Measurements from ENCODE around the gene FOXP3. TPM values are rescaled to one million over a fixed set of nuclear protein-coding genes. Genes with fewer than 3 reads are reported as not detected.

FOXP3 gene
- total RNA-seq, 2 donors from 2014 or later: 0.21 to 0.30 TPM

DNA sequence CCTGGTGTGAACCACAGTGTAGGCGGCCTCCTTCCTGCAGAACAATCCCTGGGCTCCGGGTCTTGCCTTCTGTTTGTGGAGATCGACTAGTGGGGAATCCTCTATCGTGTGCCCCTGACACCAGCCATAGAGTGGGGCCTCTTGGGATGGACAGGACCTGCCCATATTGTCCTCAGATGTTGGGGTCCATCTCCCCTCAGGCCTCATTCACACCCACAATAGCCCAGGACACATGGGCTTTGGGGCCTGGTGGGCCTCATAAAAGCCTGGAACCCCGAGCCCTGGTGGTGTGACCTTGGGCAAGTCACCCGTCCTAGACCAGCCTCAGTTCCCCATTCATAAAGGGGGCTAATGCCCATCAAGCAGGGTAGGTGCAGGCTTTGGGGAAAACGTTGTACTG is 25.7 kb upstream of the FOXP3 start:
- H3K4me1 ChIP-seq: no peaks in the 10 kb centered on the region
- no peak overlapping the region for H3K9ac ChIP-seq (ENCODE audit: low read depth in 2 of 2, low read length in 2 of 2)
- H3K27ac ChIP-seq: no peak overlapping the region
- DNase-seq: no peak
- TF ChIP-seq, protein P1, sequence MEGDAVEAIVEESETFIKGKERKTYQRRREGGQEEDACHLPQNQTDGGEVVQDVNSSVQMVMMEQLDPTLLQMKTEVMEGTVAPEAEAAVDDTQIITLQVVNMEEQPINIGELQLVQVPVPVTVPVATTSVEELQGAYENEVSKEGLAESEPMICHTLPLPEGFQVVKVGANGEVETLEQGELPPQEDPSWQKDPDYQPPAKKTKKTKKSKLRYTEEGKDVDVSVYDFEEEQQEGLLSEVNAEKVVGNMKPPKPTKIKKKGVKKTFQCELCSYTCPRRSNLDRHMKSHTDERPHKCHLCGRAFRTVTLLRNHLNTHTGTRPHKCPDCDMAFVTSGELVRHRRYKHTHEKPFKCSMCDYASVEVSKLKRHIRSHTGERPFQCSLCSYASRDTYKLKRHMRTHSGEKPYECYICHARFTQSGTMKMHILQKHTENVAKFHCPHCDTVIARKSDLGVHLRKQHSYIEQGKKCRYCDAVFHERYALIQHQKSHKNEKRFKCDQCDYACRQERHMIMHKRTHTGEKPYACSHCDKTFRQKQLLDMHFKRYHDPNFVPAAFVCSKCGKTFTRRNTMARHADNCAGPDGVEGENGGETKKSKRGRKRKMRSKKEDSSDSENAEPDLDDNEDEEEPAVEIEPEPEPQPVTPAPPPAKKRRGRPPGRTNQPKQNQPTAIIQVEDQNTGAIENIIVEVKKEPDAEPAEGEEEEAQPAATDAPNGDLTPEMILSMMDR (IDR thresholded peaks at IDR 0.05): no peak
- intact Hi-C loops (cut with DNase I): loop anchor here (5.0 kb wide), 1 partner anchor 462 kb away; no protein-coding TSS in a partner anchor
- H3K9me3 ChIP-seq: no peaks in the 10 kb centered on the region
- H3K27me3 ChIP-seq: no peaks in the 10 kb centered on the region
- H3K36me3 ChIP-seq: no peaks in the 10 kb centered on the region
- no peak overlapping the region for H3K4me3 ChIP-seq

DNA sequence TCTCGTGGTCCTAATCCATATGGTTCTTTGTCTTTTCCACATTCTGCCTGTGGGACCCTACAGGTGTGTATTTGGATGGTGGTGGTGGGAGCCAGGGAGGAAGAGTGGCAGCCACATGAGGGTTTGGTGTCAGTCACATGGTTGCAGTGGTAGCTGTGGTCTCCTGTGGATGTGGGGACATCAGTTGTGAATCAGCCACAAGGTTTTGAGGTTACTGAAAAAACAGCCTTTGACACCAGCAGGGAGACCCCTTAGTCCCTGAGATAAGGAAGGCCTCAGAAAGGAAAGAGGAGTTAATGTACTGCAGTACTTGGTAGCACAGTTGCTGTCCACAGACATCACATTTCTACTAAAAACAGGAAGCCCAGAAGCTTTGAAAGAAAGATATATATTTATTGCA is 23.2 kb upstream of the FOXP3 start:
- Histone ChIP-seq H3K9me3 (no peaks in the 10 kb centered on the region), H3K9ac (ENCODE audit: low read depth in 2 of 2, low read length in 2 of 2) (no peak overlapping the region), H3K27me3 (no peaks in the 10 kb centered on the region), H3K36me3 (no peaks in the 10 kb centered on the region), H3K4me3 (no peak overlapping the region), H3K4me1 (no peaks in the 10 kb centered on the region), H3K27ac (no peak overlapping the region)
- TF ChIP-seq, protein P1 (IDR thresholded peaks at IDR 0.05): no peak
- intact Hi-C loops (cut with DNase I): no loop called here
- DNase-seq: no peak

DNA sequence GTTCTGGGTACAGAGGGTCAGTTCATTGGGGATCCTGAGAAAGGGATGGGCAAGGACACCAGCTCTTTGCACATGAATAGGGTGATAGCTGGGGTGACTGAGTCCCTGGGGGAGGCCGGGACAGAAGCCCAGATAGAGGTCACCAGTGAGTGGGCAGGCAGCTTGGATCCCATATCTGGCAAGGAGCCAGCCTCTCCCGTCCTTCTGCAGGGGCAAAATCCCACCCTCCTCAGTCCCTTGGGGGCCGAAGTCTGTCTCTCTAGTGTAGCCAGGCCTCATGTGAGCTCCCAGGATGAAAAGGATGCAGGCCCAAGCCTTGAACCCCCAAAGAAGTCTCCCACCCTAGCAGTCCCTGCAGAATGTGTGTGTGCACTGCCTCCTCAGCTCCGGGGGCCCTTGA is 22.1 kb upstream of the FOXP3 start:
- Histone ChIP-seq H3K27me3 (no peaks in the 10 kb centered on the region), H3K36me3 (no peaks in the 10 kb centered on the region), H3K4me1 (no peaks in the 10 kb centered on the region), H3K4me3 (no peak overlapping the region), H3K9ac (ENCODE audit: low read depth in 2 of 2, low read length in 2 of 2) (no peak overlapping the region), H3K9me3 (no peaks in the 10 kb centered on the region), H3K27ac (no peak overlapping the region)
- TF ChIP-seq, protein P1 (IDR thresholded peaks at IDR 0.05): no peak
- DNase-seq: no peak
- intact Hi-C loops (cut with DNase I): no loop called here

DNA sequence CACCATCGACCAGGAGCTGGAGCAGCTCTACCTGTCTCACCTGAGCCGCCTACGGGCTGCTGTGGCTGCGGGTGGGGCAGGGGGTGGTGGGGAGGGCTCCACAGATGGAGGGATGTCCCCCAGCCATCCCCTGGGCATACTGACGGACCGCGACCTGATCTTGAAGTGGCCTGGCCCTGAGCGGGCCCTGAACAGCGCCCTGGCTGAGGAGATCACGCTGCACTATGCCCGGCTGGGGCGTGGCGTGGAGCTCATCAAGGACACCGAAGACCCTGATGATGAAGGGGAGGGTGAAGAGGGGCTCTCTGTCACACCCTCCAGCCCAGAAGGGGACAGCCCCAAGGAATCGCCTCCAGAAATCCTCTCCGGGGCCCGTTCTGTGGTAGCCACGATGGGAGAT is 21.6 kb upstream of the FOXP3 start:
- no peak overlapping the region for H3K27ac ChIP-seq
- H3K4me1 ChIP-seq: no peaks in the 10 kb centered on the region
- H3K36me3 ChIP-seq: no peaks in the 10 kb centered on the region
- DNase-seq: no peak
- intact Hi-C loops (cut with DNase I): no loop called here
- H3K27me3 ChIP-seq: no peaks in the 10 kb centered on the region
- TF ChIP-seq, protein P1 (IDR thresholded peaks at IDR 0.05): no peak
- no peak overlapping the region for H3K4me3 ChIP-seq
- no peak overlapping the region for H3K9ac ChIP-seq (ENCODE audit: low read depth in 2 of 2, low read length in 2 of 2)
- H3K9me3 ChIP-seq: no peaks in the 10 kb centered on the region

DNA sequence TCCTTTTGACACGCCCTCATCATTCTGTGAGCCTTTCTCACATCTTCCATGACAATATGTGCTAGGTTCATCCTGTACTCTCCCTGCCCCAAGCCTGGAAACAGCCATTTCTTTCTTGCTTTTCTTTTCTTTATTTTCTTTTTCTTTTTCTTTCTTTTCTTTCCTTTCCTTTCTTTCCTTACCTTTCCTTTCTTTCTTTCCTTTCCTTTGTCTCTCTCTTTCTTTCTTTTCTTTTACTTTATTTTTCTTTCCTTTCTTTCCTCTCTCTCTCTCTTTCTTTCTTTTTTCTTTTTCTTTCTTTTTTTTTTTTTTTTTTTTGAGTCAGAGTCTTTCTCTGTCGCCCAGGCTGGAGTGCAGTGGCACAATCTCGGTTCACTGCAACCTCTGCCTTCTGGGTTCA is 19.7 kb upstream of the FOXP3 start:
- no peaks in the 10 kb centered on the region for H3K9me3 ChIP-seq
- TF ChIP-seq, protein P1 (IDR thresholded peaks at IDR 0.05): no peak
- H3K9ac ChIP-seq (ENCODE audit: low read depth in 2 of 2, low read length in 2 of 2): no peak overlapping the region
- H3K27ac ChIP-seq: no peak overlapping the region
- no peaks in the 10 kb centered on the region for H3K4me1 ChIP-seq
- no peak overlapping the region for H3K4me3 ChIP-seq
- intact Hi-C loops (cut with DNase I): no loop called here
- no peaks in the 10 kb centered on the region for H3K27me3 ChIP-seq
- H3K36me3 ChIP-seq: no peaks in the 10 kb centered on the region
- DNase-seq: no peak

DNA sequence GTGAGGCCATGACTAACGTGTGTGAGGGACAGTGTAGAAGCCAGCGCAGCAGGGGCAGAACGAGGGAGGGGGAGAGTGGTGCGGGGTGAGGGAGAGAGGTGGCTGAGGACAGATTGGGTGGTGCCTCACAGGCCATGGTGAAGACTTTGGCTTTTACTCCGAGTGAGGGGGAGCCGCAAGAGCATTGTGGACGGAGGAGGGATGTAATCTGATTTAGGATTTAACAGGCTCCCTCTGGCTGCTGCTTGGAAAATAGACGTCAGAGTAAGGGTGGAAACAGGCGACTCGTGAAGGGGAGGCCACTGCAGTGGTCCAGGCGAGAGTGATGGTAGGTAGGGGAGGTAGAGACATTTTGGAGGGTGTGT is 18.1 kb upstream of the FOXP3 start:
- TF ChIP-seq, protein P1 (IDR thresholded peaks at IDR 0.05): no peak
- Histone ChIP-seq H3K4me1 (no peaks in the 10 kb centered on the region), H3K27me3 (no peaks in the 10 kb centered on the region), H3K36me3 (no peaks in the 10 kb centered on the region), H3K4me3 (no peak overlapping the region), H3K9me3 (no peaks in the 10 kb centered on the region), H3K27ac (no peak overlapping the region), H3K9ac (ENCODE audit: low read depth in 2 of 2, low read length in 2 of 2) (no peak overlapping the region)
- DNase-seq: no peak
- intact Hi-C loops (cut with DNase I): no loop called here
